DMS114 treated with DMSO at 0.1 percent for 48 hours (cell line): Measurements from ENCODE around the gene RAPGEF6.
"Not testable (repeated sequence)": the region's sequence is repeated elsewhere in the genome, so short reads cannot be mapped to it uniquely, and the experiment has no call there.

Source experiments
- DNase-seq: peaks from one replicate; lab custom pipeline; 2025; ENCODE audit not compliant: unreplicated experiment; lab: John Stamatoyannopoulos, UW

Gene RAPGEF6

DNA sequence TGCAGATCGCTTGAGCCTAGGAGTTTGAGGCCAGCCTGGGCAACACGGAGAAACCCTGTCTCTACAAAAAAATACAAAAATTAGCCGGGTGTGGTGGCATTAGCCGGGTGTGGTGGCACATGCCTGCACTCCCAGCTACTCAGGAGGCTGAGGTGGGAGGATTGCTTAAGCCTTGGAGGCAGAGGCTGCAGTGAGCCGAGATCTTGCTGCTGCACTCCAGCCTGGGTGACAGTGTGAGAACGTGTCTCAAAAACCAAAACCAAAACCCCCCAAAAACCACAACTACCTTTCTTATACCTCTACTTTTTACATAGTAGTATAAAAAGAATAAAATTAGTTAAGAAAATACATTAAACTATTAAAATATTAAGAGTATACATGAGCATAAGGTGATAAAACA lies 121.2 kb downstream of the RAPGEF6 start:
- no peak for DNase-seq

DNA sequence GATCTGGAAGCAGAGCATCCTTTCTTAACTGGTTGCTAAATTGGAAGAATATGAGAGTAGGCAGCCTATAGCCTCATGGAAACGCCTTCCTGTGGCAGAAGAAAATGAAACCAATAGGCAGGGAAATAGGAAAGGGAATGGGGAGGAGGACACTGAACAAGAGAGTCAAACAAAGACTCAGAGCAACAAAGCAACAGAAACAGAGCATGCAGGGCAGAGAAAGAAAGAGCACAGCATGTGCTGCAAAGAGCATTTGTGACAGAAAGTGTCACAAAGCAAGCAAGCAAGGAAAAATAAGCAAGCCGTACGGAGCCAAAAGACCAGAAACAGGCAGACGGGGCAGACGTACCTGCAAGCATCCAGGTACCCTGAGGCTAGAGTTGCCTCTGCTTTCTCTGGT lies 123.1 kb downstream of the RAPGEF6 start:
- no peak for DNase-seq

DNA sequence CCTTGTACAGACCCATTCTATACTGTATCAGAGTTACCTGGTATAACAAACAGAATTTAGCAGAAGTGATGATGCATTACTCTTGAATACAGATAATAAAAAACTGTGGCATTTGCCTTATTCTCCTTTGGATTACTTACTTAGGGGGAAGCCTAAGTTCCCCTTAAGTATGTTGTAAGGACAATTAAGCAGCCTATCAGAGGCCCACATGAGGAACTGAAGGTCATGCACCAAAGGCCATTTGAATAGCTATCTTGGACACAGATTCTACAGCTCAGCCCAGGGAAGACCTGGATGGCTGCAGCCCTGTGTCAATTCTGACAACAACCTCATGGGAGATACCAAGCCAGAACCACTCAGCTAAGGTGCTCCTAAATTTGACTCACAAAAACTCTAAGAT lies 125.2 kb downstream of the RAPGEF6 start:
- no peak for DNase-seq

DNA sequence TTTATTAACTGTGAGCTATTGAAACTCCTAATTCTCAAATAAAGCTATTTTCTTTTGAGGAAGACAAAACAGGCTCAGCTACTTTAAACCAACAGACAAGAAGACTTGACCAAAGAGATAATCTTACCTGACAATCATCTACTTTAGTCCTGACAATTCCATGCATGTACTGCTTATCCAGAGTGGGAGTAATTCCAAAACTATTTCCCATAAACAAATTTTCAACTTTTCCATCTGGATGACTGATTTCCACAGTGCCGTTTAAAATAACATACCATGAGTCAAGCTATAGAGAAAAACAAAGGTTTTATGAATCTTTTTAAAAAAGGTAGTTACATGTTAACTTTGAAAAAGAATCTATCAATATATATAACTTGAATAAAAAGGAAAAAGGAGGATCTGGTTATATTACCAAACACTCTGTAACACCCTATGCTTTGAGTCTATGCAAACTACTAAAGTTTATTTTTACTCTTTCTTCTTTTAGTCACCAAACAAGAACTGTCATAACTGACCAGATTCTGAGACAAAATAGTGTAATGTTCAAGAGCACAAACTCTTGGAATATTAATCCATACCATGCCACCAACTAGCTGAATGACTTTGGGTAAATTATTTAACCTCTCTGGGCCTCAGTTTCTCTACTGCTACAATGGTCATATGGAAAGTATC lies 129.7 kb downstream of the RAPGEF6 start:
- no peak for DNase-seq

DNA sequence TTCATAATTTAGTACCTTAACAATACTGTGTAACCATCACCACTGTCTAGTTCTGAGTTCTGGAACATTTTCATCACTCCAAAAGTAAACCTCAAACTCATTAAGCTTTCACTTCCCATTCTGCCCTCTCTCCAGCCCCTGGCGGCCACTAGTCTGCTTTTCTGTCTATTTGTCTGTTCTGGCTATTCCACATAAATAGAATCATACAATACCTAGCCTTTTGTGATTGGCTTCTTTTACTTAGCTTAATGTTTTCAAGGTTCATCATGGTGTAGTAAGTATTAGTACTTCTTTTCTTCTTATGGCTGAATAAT lies 138.7 kb downstream of the RAPGEF6 start:
- no peak for DNase-seq

DNA sequence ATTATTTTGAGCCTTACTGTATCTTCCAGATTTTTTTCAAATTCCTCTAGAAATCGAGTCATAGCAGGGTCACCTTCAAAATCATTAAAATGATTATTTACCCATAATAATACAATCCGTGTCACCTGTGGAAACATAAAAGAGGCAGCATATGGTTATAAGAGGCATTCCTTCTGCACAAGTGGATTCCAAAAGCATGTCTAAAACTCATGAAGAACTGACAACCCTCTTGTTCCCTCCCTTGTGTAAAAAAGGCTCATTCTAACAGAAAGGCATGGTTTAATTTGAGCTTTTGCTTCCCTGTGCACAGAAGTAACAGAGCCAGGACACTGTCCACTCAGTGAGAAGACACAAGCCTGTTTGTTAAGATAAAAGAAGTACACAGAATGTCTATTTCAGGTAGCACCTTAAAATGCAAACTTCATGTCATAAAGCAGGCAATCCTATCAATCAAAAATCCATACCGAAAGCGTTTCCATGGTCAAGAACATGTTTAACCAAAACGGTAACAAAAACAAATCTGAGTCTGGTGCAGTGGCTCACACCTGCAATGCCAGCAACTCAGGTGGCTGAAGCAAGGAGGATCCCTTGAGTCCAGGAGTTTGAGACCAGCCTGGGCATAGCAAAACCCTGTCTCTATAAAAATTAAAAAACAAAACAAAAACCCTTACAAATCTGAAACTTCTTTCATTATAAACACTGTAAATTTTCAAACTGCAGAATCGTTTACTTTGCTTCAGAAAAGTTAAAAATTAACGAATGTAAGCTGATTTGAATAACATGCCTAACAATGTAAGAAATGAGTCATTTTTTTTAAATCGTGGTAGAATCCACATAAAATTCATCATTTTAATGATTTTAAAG lies 139.3 kb downstream of the RAPGEF6 start:
- DNase-seq: no peak

DNA sequence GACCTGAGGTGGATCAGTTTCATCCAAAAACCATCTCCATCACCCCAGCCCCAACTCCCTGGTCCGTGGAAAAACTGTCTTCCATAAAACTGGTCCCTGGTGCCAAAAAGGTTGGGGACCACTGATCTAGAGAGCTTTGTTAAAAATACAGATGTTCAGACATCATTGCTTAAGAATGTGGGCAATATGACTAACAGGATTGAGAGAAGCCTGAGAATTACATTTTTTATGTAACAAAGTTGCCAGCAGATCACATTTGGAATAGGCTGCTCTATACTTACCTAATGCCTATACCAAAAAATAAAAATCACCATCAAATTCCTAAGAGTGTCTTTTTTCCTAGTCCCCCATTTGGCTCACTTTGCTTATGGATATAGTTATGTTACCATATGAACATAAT lies 143.3 kb downstream of the RAPGEF6 start:
- DNase-seq: no peak

DNA sequence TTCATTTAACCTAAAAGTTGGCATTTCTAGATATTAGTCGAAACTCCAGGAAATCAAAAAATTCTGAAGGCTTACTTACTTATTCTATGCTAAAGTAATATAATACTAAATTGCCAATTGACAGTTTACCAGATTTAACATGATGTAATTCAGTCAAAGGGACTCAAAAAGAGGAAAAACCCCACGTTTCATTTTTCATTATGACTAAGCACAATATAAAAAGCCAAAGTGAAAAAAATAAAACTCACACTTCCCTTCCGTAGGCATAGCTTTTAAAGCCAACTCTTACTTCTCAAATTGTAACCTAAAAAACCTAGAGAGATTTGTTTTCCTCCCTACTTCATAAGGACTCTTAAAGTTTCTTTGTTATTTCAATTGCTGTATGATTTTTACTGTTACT lies 146.6 kb downstream of the RAPGEF6 start:
- DNase-seq: no peak

DNA sequence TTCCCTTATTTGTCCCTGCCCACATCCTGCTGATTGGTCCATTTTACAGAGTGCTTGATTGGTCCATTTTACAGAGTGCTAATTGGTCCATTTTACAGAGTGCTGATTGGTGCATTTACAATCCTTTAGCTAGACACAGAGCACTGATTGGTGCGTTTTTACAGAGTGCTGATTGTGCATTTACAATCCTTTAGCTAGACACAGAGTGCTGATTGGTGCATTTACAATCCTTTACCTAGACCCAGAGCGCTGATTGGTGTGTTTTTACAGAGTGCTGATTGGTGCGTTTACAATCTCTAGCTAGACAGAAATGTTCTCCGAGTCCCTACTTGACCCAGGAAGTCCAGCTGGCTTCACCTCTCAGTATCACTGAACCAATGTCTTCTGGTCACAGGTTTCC lies 147.7 kb downstream of the RAPGEF6 start:
- not testable (repeated sequence) for DNase-seq

DNA sequence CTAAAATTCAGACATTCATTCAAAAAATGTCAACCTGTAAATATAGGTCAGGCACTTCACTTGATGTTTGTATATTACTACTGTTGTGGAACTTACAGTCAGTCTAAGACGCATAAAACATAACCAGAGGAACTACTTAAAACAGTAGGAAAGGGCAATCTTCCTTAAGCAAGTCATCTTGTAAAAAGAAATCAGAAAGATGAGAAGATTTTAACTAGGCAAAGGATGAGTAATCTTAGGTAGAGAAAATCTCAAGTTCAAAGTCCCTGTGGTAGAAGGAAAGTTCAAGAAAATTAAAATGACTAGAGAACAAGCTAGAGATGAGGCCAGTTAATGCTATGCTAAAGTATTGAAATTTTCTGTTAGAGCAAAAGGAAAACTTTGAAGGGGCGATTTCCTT lies 152.4 kb downstream of the RAPGEF6 start:
- DNase-seq: no peak

DNA sequence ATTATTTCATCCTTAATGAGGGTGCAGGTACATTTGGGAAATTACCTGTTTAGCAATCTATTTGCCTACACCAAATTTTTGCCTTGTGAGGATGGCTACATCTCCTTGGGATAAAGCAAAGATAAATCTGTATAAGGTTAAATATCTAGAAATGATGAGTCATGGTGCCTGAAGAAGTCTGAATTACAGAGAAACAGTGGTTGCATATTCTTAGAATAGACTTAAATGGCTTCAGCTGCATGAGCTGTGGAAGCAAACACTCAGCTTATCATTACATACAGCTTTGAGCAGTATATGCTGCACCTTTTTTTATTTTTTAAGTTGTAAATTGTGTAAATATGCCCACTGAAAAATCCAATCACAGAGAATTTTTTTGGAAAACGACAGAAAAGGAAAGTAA lies 153.5 kb downstream of the RAPGEF6 start:
- no peak for DNase-seq

DNA sequence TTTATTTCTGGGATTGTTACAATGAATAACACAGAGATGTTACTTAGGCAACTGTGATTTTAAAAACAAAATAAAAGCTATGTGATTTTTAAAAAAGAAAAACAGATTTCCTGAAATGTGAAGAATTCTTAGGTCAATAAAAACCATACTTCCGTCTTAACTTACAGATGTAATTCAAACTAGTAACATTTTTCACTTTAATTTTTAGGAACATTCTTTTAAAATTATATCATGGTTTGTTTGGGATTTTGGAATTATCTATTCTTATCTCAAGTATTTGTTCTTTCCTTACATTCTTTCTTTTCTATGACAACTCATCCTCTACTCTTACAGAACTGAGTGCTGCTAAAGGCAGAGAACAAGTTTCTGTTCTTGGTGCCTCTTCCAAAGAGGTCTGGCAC lies 159.5 kb downstream of the RAPGEF6 start:
- no peak for DNase-seq

DNA sequence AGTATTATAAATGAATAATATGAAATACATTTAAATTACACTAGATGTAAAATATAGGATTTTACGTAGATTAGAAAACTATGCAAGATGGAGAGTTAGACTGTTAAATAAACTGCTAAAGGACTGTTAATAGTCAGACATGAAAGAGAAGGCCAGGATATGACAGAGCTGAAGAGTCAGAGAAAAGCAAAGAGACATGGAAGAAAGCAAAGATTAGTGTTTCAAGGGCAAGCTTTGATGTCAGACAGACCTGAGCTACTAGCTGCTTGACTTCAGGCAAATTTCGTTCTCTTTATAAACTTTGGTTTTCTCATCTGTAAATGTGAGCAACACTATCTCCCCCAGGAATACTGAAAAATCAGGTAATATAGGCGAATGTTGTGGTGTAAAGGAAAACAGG lies 161.3 kb downstream of the RAPGEF6 start:
- no peak for DNase-seq

DNA sequence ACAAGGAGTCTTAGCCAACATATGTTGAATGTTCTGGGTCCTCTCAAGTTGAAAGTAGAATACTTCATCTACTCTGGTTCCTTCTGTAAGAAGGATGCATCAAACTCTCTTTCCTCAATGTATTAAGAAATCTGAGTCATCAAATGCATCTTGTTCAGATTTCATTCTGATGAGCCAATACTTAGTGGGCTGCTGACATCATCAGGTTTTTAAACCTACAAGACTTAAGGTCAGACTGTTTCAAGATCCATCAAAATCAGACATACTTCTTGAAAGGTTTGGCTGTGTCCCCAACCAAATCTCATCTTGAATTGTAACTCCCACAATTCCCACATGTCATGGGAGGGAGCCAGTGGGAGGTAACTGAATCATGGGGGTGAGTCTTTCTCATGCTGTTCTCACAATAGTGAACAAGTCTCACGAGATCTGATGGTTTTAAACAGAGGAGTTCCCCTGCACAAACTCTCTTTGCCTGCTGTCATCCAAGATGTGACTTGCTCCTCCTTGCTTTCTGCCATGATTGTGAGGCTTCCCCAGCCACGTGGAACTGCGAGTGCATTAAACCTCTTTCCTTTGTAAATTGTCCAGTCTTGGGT lies 168.8 kb downstream of the RAPGEF6 start:
- no peak for DNase-seq

DNA sequence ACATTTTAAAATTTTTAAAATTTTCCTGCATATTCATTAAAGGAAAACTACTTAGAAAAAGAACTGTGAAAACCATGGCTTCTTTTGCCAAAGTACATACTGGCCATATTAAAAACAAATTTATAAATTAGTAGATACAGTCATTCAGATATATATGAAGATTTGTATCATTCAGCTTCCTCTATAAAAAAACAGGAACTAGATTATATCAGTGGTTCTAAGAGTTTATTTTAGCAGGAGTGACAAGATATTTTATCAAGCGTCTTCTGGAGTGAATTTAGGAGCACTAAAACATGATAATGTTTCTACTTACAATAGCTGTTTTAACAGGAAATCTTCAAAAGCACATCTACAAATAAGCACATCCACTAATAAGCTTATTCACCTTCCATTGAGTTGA lies 171.4 kb downstream of the RAPGEF6 start:
- no peak for DNase-seq

DNA sequence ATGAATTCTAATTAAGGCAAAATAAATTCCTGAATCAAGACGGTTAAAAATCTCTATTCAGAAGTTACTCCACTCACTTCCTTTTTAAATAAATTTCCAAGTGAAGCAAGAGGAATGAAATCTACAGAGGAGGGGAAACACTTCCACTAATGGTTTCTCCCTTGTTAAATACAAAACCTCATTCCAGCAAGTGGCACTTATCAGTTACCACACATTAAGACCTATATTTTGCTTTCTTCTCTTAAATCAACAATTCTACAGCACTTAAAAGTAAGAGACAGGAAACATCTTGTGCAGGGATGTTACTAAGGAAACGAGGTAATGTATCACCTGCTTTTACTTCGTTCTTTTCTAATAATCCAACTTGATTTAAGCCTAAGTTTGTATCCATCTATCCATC lies 172.6 kb downstream of the RAPGEF6 start:
- no peak for DNase-seq

DNA sequence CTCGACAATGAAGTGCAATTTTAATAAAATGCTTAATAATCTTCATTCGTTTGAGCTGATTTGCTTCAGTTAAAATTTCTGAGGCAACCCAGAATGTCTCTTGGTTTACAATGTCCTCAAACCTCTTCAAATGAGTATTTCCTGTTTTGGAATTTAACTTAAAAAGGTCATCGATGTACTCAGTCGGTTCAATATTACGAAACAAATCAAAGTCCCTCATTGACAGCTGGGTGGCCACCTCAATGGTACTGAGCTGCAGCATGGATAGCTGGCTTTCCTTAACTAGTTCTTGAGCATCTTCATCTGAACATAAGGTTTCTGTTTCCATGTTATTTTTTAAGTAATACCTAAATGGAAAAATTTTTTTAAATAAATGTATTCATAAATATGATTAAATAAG lies 173.3 kb downstream of the RAPGEF6 start:
- DNase-seq: no peak

DNA sequence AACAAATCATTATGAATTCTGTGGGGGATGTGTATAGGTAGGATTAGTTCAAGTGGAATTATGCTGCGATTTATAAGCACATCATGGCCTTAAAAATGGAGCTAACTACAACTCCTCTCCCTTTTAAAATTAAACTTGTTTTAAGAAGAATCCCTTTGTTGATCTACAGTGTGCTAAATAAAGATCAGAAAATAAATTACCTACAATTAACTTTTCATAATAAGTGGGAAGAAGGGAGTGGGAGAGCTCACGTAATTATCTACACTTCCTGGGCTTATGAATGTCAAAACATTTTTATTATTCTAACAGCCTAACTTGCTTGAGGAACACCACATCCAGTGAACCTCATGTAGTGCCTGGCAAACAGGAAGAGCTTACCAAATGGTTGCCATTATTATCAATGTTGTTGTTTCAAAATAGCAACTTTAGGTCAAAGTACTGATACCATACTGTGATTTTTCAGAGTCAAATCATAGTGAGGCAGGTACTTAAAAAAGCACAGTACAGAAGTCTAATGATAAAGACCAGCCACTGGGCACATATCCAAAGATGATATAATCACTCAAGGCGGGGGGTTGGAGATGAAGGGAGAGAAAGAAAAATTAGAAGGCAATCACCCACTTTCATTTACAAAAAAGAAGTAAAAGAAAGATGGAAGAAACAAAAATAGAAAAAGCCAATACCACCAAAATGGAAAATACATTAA lies 174.0 kb downstream of the RAPGEF6 start:
- no peak for DNase-seq

DNA sequence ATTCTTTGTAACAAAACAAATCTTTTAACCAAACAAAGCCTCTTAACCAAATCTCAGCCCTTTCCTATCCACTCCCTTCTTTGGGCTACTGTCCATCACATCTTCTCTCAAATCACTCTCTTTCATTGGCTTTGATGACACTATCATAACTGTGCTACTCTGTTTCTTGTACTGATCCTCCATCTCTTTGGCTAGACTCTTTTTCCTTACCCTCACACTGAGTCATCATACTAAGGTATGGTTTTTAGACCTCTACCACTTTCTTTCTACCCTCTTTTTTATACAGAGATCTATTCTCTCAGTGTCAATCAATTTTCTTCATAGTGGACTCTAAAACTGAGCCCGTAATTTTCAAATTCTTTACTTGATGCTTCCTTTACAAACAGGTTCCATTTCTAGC lies 174.9 kb downstream of the RAPGEF6 start:
- DNase-seq: no peak

DNA sequence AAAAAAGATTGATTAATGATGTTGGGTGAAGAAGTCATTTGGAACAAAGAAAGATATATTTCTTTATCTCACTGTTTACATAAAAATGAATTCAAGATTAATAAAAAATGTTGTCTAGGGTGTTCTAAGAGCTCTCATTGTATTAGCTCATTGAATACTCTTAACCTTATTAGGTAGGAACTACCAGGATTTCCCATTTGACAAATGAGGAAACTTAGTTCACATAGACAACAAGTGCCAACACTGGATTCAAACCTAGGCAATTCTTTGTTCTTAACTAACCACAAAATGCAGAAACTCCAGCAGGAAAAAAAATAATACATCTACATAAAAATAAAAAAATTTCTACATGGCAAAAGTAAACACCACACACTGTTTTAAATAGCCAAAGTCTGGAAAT lies 175.8 kb downstream of the RAPGEF6 start:
- DNase-seq: no peak

DNA sequence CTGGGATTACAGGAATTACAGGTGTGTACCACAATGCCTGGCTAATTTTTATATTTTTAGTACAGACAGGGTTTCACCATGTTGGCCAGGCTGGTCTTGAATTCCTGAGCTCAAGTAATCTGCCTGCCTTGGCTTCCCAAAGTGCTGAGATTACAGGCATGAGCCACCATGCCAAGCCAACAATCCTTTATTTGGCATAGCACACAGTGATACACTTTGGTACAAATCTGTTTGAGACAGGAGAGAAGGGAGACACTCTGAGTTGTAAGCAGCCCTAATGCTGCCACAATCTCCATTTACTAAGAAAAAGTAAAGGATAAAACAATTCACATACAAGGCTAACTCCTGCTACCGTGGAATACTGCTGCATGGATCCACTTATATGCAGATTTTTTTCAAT lies 177.8 kb downstream of the RAPGEF6 start:
- no peak for DNase-seq

DNA sequence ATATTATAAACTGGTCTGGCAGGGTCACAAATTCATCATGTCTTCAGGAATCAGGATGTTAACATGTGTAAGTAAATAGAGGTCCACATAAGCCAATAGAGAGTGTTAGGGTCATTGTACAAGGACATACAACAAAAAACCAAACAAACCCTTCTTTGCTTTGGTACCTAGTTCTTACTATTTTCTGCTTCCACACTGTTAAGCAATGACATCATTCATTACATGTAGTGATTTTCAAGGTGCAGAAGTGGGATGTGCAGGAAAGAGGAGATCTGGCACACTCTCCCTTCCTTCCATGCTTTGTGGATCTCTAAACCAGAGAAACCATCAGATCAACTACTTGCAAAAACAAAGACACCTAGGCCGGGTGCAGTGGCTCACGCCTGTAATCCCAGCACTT lies 184.1 kb downstream of the RAPGEF6 start:
- DNase-seq: no peak
